ENCODE data around the gene PSME3IP1. TPM values are rescaled to one million over a fixed set of nuclear protein-coding genes. Genes with fewer than 3 reads are reported as not detected.

PSME3IP1 gene
- polyA plus RNA-seq, 1 of the 3 experiments (the other 2 are of a cell fraction) = 80.9 TPM

- peak; percentile 61 for TF ChIP-seq PBX3 (IDR thresholded peaks at IDR 0.05)
- TF ChIP-seq FOXM1 (IDR thresholded peaks at IDR 0.05; ENCODE audit: low read depth) = no peak
- no peak for TF ChIP-seq EZH2phosphoT487 (IDR thresholded peaks at IDR 0.05; ENCODE audit: borderline replicate concordance, low read depth)
- TF ChIP-seq TCF12 (IDR thresholded peaks at IDR 0.05) = no peak
Observed at GRCh38 chr16:57185945-57186871, at the start of gene PSME3IP1, which contains the start of gene RSPRY1 (continued).

DNA sequence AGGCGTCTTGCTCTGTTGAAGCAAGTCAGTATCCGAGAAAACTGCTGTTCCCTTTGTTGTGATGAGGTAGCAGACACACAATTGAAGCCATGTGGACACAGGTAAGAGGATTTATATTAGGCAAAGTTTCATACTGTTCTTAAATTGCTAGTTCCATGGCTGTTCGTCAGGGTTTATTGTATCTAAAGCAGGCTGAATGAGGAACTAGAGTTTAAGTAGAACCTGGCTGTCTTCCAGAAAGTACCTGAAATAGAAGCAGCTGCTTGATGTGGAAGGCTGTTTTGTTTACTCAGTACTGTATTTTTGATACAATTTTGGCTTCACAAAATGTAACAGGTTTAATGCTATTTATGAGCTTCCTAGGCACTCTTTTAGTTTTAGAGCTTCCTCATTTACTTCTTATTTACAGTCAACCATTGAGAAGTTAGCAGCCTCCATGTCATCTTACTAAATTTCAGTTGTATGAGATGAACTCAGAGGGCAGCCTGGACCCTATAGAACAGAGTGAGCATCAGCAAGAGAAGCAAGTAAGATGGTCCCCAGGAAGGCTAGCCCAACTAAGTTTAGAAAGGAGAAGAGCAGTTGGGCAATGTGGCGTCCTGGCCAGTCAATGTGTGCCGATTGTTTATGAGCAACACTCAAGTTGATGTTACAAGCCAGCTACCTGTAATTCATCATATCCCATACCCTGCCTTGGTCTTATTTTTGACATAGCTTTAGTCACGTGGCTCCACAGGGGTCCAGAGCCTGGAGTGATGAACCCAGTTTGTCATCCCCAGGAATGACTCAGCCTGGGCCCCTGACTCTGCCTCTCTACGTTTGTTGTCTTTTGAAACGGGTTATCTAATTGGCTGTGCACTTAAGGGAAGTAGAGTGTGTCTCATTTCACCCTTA lies 49.5 kb upstream of the PSME3IP1 start:
- no peak overlapping the region for H2AFZ ChIP-seq (ENCODE audit: low read depth)
- H3K4me3 ChIP-seq (ENCODE audit: low read depth in 2 of 2, low read length in 1 of 2) = no peak overlapping the region
- CTCF ChIA-PET = interaction anchor here (0.9 to 1.2 kb wide), 2 partner anchors 87 to 184 kb away, joined by 3 read pairs; no protein-coding TSS in a partner anchor
- H3K4me2 ChIP-seq = no peak overlapping the region
- no peaks in the 10 kb centered on the region for H3K9me3 ChIP-seq
- no peaks in the 10 kb centered on the region for H3K4me1 ChIP-seq (ENCODE audit: control insufficient read depth in 1 of 2, insufficient read depth in 2 of 2, low read depth in 1 of 2, low read length in 1 of 2)
- peaks cover 80 to 83% of the 10 kb centered on the region in 2 experiments for H3K36me3 ChIP-seq (replicated peaks in 1 of 2; ENCODE audit: control insufficient read depth in 1 of 2, insufficient read depth in 2 of 2, low read length in 1 of 2)
- H3K9ac ChIP-seq = no peak overlapping the region
- WGBS (ENCODE audit: low lambda C conversion rate) = 83% methylated on average over 8 of the region's 8 CpGs
- H4K20me1 ChIP-seq (ENCODE audit: insufficient read depth) = no peaks in the 10 kb centered on the region
- no peak overlapping the region for H3K27ac ChIP-seq (ENCODE audit: low read depth in 2 of 2, low read length in 1 of 2)
- TF ChIP-seq, protein P1, sequence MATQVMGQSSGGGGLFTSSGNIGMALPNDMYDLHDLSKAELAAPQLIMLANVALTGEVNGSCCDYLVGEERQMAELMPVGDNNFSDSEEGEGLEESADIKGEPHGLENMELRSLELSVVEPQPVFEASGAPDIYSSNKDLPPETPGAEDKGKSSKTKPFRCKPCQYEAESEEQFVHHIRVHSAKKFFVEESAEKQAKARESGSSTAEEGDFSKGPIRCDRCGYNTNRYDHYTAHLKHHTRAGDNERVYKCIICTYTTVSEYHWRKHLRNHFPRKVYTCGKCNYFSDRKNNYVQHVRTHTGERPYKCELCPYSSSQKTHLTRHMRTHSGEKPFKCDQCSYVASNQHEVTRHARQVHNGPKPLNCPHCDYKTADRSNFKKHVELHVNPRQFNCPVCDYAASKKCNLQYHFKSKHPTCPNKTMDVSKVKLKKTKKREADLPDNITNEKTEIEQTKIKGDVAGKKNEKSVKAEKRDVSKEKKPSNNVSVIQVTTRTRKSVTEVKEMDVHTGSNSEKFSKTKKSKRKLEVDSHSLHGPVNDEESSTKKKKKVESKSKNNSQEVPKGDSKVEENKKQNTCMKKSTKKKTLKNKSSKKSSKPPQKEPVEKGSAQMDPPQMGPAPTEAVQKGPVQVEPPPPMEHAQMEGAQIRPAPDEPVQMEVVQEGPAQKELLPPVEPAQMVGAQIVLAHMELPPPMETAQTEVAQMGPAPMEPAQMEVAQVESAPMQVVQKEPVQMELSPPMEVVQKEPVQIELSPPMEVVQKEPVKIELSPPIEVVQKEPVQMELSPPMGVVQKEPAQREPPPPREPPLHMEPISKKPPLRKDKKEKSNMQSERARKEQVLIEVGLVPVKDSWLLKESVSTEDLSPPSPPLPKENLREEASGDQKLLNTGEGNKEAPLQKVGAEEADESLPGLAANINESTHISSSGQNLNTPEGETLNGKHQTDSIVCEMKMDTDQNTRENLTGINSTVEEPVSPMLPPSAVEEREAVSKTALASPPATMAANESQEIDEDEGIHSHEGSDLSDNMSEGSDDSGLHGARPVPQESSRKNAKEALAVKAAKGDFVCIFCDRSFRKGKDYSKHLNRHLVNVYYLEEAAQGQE (IDR thresholded peaks at IDR 0.05; ENCODE audit: low read depth, low read length) = no peak
- 0 out of 2 replicates have a peak, but pooled peaks have one; percentile 7 for TF ChIP-seq FOSL2 (IDR thresholded peaks at IDR 0.05; ENCODE audit: borderline replicate concordance, low read depth)
- no peaks in the 10 kb centered on the region for H3K9me2 ChIP-seq
- no peak for DNase-seq
- POLR2A ChIA-PET = interaction anchor here (0.9 kb wide), 1 partner anchor 50 kb away, joined by 3 read pairs; the partner anchor contains the start of gene PSME3IP1
- H3F3A ChIP-seq (replicated peaks; ENCODE audit: insufficient read depth) = peaks cover 22% of the 10 kb centered on the region
- no peaks in the 10 kb centered on the region for H3K79me2 ChIP-seq (ENCODE audit: insufficient read depth)
- no peaks in the 10 kb centered on the region for H3K27me3 ChIP-seq (ENCODE audit: insufficient read depth)
